ENCODE data around the gene MEIOB. TPM values are rescaled to one million over a fixed set of nuclear protein-coding genes. Genes with fewer than 3 reads are reported as not detected.
"Not testable (repeated sequence)": the region's sequence is repeated elsewhere in the genome, so short reads cannot be mapped to it uniquely, and the experiment has no call there.

The MEIOB gene
- total RNA-seq, 3 donors from 2014 or later (not counting 1 experiment from before 2014, with no cell fraction given), result not detected

DNA sequence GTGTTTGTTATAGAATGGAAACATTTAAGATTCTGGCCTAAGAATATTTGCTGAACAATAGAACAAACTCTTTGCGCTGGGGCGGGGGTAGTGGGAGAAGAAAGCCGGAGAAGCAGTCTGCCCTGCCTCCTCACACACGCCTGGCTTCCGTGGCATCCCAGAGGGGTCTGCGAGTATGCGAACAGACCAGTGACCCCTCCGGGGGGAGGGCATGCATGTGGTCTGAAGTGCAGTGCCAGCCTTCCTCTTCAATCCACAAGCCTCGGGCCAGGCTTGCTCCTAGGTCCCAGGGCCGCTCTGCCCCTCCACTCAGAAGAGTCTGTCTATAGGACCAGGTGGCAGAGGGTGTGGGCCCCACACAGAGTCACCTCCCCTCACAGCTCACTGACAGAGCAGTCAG lies 64.3 kb downstream of the MEIOB start:
- Mint-ChIP-seq H3K27ac (no peak overlapping the region), H3K4me3 (no peak overlapping the region), H3K27me3 (ENCODE audit: low read depth in 2 of 2) (no peaks in the 10 kb centered on the region), H3K9me3 (no peaks in the 10 kb centered on the region), H3K4me1 (no peaks in the 10 kb centered on the region), H3K36me3 (no peaks in the 10 kb centered on the region)
- TF ChIP-seq, protein P1, sequence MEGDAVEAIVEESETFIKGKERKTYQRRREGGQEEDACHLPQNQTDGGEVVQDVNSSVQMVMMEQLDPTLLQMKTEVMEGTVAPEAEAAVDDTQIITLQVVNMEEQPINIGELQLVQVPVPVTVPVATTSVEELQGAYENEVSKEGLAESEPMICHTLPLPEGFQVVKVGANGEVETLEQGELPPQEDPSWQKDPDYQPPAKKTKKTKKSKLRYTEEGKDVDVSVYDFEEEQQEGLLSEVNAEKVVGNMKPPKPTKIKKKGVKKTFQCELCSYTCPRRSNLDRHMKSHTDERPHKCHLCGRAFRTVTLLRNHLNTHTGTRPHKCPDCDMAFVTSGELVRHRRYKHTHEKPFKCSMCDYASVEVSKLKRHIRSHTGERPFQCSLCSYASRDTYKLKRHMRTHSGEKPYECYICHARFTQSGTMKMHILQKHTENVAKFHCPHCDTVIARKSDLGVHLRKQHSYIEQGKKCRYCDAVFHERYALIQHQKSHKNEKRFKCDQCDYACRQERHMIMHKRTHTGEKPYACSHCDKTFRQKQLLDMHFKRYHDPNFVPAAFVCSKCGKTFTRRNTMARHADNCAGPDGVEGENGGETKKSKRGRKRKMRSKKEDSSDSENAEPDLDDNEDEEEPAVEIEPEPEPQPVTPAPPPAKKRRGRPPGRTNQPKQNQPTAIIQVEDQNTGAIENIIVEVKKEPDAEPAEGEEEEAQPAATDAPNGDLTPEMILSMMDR (IDR thresholded peaks at IDR 0.05), result no peak
- no peak overlapping the region for H3K4me3 ChIP-seq (ENCODE audit: low read length)
- H3K27ac ChIP-seq (ENCODE audit: low read length), result no peak overlapping the region
- H3K27me3 ChIP-seq (ENCODE audit: control insufficient read depth, insufficient read depth, low read length), result no peaks in the 10 kb centered on the region
- DNase-seq (no peak), ATAC-seq (no peak)
- WGBS (ENCODE audit: insufficient coverage), result 92% methylated on average over 10 of the region's 10 CpGs
- peaks cover 16% of the 10 kb centered on the region for H3K36me3 ChIP-seq (ENCODE audit: control insufficient read depth, insufficient read depth, low read length)
- no peaks in the 10 kb centered on the region for H3K4me1 ChIP-seq (ENCODE audit: control insufficient read depth, insufficient read depth, low read length)
- intact Hi-C loops (cut with micrococcal nuclease), result no loop called here
- no peaks in the 10 kb centered on the region for H3K9me3 ChIP-seq (ENCODE audit: control insufficient read depth, insufficient read depth, low read length)

DNA sequence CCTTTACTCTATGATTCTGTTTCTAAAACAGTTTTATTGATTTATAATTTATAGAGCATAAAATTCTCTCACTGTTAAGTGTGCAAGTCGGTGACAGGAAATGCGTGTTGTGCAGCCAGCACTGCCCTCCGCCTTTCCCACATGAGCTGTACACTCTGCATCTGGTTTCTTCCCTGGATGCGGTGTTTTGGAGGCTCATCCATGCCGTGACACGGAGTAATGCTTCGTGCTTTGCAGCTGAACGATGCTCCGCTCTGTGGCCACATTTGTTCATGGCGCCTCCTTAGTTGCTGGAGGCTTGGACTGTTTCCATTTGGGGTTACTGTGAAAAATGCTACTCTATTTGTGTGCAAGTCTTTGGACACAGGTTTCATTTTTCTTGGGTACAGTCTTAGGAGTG lies 71.3 kb downstream of the MEIOB start:
- H3K36me3 ChIP-seq (ENCODE audit: control insufficient read depth, insufficient read depth, low read length), result no peaks in the 10 kb centered on the region
- H3K4me3 ChIP-seq (ENCODE audit: low read length), result no peak overlapping the region
- ATAC-seq, result no peak
- H3K27ac ChIP-seq (ENCODE audit: low read length), result no peak overlapping the region
- no peak for DNase-seq
- TF ChIP-seq, protein P1 (IDR thresholded peaks at IDR 0.05), result no peak
- H3K4me1 ChIP-seq (ENCODE audit: control insufficient read depth, insufficient read depth, low read length), result no peaks in the 10 kb centered on the region
- H3K27ac Mint-ChIP-seq, result no peak overlapping the region
- no peaks in the 10 kb centered on the region for H3K4me1 Mint-ChIP-seq
- no peaks in the 10 kb centered on the region for H3K9me3 Mint-ChIP-seq
- intact Hi-C loops (cut with micrococcal nuclease), result no loop called here
- 92% methylated on average over 10 of the region's 10 CpGs for WGBS (ENCODE audit: insufficient coverage)
- no peaks in the 10 kb centered on the region for H3K36me3 Mint-ChIP-seq
- no peaks in the 10 kb centered on the region for H3K27me3 Mint-ChIP-seq (ENCODE audit: low read depth in 2 of 2)
- no peak overlapping the region for H3K4me3 Mint-ChIP-seq
- H3K27me3 ChIP-seq (ENCODE audit: control insufficient read depth, insufficient read depth, low read length), result no peaks in the 10 kb centered on the region
- peaks cover 4% of the 10 kb centered on the region for H3K9me3 ChIP-seq (ENCODE audit: control insufficient read depth, insufficient read depth, low read length)

DNA sequence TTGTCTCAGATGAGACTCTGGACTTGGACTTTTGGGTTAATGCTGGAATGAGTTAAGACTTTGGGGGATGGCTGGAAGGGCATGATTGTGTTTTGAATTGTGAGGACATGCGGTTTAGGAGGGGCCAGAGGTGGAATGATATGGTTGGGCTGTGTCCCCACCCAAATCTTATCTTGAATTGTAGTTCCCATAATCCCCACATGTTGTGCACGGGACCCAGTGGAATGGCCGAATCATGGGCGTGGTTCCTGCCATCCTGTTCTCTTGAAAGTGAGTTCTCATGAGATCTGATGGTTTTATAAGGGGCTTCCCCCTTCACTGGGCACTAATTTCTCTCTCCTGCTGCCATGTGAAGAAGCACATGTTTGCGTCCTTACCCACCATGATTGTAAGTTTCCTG lies 72.7 kb downstream of the MEIOB start:
- 90% methylated on average over 5 of the region's 5 CpGs for WGBS (ENCODE audit: insufficient coverage)
- H3K36me3 Mint-ChIP-seq; H3K4me3 Mint-ChIP-seq; ATAC-seq; H3K27ac Mint-ChIP-seq; H3K27ac ChIP-seq (ENCODE audit: low read length); intact Hi-C loops (cut with micrococcal nuclease); H3K9me3 Mint-ChIP-seq; H3K4me3 ChIP-seq (ENCODE audit: low read length); H3K27me3 ChIP-seq (ENCODE audit: control insufficient read depth, insufficient read depth, low read length); H3K9me3 ChIP-seq (ENCODE audit: control insufficient read depth, insufficient read depth, low read length); DNase-seq; H3K4me1 ChIP-seq (ENCODE audit: control insufficient read depth, insufficient read depth, low read length); H3K27me3 Mint-ChIP-seq (ENCODE audit: low read depth in 2 of 2); H3K36me3 ChIP-seq (ENCODE audit: control insufficient read depth, insufficient read depth, low read length); H3K4me1 Mint-ChIP-seq: not testable (repeated sequence)

DNA sequence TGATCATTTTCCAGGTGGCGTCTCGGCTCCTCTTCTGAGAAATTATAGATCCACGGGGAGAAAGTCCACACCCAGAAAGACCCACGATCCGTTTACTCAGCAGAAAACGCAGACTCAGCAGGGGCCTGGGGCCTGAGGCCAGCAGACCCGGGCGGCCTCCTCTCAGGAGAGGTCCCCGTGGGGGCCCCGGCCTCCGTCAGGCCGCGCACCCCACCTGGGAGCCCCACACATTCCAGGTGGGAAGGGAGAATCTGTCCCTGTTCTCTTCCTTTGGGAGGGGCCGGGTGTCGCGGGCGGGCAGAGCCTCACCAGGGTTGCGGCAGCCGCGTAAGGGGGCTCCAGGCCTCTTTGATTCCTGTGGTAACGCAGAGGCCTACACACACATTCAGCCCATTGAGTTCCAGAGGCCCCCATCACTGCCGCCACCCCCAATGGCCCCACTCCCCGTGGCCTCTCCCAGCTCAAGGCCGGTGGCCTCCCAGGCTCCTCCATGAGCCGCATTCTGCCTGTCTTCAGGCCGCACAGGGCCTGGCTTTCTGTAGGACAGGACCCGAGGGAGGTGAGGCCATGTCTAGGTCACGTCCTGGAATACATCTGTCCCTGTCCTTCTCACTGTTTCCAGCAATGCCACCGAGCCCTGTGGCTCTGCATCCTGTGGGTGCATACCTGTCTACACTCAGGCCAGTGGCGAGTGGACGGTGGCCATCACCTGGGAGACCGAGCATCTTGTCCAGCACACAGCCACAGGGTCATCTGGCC lies 76.9 kb downstream of the MEIOB start:
- Mint-ChIP-seq H3K4me1 (no peaks in the 10 kb centered on the region), H3K36me3 (no peaks in the 10 kb centered on the region), H3K9me3 (no peaks in the 10 kb centered on the region), H3K4me3 (no peak overlapping the region), H3K27ac (no peak overlapping the region), H3K27me3 (ENCODE audit: low read depth in 2 of 2) (no peaks in the 10 kb centered on the region)
- no peak for ATAC-seq
- no peak for DNase-seq
- H3K27ac ChIP-seq (ENCODE audit: low read length), result no peak overlapping the region
- intact Hi-C loops (cut with micrococcal nuclease), result no loop called here
- WGBS (ENCODE audit: insufficient coverage), result 93% methylated on average over 32 of the region's 32 CpGs
- peaks cover 4% of the 10 kb centered on the region for H3K9me3 ChIP-seq (ENCODE audit: control insufficient read depth, insufficient read depth, low read length)
- H3K36me3 ChIP-seq (ENCODE audit: control insufficient read depth, insufficient read depth, low read length), result no peaks in the 10 kb centered on the region
- H3K4me1 ChIP-seq (ENCODE audit: control insufficient read depth, insufficient read depth, low read length), result no peaks in the 10 kb centered on the region
- TF ChIP-seq, protein P1 (IDR thresholded peaks at IDR 0.05), result no peak
- no peaks in the 10 kb centered on the region for H3K27me3 ChIP-seq (ENCODE audit: control insufficient read depth, insufficient read depth, low read length)
- no peak overlapping the region for H3K4me3 ChIP-seq (ENCODE audit: low read length)

Data from natural killer cell (primary cell).